GM20431 (cell line): ENCODE data around the gene ZNF195.
"Not testable (repeated sequence)": the region's sequence is repeated elsewhere in the genome, so short reads cannot be mapped to it uniquely, and the experiment has no call there.

Experiments used
- in situ Hi-C: fragments of 300-500 bp; cut with MseI, MboI; formaldehyde crosslinking; loops from one replicate; pipeline ENCODE4 v1.15.0; 2020; ENCODE audit warnings: low sequenced_read_pairs; ENCODE audit not compliant: unreplicated experiment

ZNF195 gene

GRCh38 chr11:3378426-3379423 lies at the start of gene ZNF195:
Gene ZNF195 (minus strand): TSS chr11:3379146. CDS start chr11:3379040, 106 bp downstream.
- in situ Hi-C loops, result no loop called here

DNA sequence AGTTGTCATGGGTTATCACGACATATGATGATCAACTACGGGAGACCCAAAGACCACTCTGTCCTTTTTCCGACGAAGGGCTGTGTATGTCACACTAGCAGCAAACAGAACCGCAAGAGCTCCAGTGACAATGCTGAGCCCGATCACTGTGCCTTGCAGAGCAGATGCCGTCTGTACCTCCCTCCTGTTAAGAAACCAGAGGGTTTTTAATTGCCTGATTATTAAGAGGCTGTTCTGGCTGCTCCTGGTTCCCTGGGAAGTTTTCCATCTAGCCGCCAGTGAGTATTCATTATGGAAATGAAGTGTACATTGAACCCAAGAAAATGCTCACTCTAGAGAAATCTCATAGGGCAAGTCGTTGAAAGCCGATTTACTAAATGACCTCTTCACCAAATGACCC lies 49.1 kb upstream of the ZNF195 start:
- in situ Hi-C loops, result not testable (repeated sequence)

DNA sequence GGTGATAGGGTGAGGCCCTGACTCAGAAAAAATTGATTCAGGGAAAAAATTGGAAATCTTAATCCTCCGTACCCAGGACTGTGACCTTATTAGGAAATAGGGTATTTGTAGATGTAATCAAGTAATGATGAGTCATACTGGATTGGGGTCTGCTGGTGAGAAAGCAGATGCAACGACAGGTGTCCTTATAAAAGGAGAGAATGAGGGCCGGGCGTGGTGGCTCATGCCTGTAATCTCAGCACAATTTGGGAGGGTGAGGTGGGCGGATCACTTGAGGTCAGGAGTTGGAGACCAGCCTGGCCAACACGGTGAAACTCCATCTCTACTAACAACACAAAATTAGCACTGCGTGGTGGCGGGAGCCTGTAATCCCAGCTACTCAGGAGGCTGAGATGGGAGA lies 47.6 kb upstream of the ZNF195 start:
- in situ Hi-C loops, result not testable (repeated sequence)

DNA sequence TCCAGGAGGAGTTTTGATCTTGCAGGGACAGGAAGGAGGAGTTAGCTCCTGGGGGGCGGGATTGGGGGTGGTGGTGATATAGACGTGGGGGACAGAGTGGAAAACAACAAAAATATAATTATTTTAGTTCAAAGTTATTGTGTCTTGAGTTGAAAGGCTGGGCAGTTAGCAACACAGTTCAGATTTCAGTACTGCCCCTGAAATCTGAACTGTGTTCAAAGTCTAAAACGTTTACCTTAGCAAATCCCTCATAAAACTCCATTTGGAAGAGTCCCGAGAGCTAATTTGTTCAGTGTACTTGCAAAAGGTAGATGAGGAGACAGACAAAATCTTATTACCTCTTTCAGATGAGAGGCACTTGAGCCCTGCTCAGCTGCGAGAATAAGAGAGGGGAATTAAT lies 45.0 kb upstream of the ZNF195 start:
- in situ Hi-C loops, result not testable (repeated sequence)

DNA sequence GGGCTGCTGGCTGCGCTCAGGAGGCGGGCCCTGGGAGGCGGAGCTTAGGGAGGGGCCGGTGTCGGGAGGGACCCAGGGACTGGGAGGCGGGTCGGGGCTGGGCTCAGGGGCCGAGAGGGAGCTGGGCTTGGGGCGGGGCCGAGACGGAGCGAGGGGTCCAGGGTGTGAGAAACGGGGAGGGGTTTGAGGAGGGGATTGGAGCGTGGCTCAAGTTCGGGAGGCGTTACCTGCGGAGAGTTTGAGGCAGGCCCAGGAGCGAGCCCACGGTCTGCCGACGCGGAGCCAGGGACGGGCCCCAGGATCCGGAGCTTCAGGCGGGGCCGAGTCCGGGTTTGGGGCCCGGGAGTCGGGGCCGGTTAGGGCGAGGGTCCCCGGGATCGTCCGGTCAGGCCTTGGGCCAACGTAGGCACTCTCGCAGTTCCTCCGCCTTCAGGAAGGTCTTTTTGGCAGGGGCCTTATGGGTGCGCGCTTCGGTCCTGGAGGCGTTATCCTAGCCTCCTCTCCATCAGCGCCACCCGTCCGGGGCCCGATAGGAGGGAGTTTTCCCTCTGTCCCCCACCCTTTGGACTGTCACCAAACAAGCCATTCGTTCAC lies 44.3 kb upstream of the ZNF195 start:
- in situ Hi-C loops, result not testable (repeated sequence)

DNA sequence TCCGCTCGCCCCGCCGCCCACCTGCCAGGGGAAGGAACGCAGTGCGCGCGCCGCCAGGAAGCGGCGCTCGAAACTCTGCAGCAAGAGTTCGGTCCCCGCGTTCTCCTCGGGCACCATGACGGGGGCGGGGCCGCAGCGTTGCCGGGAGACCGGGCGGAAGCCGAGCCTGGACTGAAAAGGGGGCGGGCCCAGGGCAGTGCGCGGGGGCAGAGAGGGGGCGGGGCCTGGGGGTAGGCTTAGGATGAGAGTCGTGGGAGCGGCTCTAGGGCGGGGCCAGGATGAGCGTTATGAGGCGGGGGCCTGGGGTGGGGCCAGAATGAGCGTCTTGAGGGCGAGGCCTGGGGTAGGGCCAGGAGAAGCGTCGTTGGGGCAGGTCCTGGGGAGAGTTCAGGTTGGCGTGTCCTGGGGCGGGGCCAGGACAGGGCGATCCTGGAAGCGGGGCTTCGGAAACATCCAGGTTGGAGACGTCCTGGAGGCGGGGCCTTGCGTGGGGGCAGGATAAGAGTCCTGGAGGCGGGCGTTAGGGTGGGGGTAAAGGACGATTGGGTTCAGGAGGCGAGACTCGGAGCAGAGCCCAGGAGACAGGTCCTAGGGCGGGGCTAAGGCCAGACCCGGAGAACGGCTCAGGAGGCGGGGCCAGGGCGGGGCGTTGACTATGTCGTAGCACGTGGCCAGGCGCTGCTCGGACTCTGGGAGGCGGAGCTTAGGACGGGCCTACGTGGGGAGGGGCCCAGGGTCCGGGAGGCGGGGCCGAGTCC lies 43.6 kb upstream of the ZNF195 start:
- in situ Hi-C loops, result not testable (repeated sequence)

GRCh38 chr11:3421608-3422379 lies 42.8 kb upstream of the ZNF195 start:
- in situ Hi-C loops, result not testable (repeated sequence)

DNA sequence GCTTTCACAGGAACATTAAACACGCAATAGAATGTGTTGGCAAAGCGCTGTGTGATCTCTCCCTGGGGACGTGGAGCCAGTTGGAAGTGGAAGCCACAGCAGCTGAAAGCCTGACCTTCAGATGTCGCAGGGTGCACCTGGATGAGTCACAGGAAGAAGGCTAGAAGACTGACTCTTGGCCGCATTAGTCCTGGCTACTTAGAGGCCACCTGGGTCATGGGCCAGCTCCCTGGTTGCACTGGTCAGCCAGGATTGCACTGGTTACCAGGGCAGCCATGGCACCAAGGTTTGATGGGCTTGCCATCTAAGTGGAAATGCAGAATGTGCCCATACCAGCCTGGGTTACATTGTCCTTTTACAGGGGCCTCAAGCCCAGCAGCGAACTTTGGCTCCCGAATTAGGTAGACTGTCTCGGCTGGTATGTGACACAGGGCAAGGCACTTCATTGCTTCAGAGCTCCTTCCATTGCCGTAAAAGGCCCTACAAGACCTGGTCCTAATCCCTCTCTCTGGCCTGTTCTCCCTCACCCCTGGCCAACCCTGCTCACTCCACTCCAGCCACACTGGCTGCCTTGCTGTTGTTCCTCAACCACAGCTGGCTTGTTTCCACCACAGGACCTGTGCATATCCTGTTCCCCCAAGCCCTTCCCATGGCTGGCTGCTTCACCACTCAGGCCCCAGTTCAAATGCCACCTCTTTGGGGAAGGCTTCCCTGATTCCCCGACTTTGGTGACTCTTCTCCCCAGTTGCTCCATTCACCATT lies 41.5 kb upstream of the ZNF195 start:
- in situ Hi-C loops, result not testable (repeated sequence)

GRCh38 chr11:3419496-3419895 lies 40.5 kb upstream of the ZNF195 start:
- in situ Hi-C loops, result not testable (repeated sequence)

GRCh38 chr11:3417047-3417446 lies 38.1 kb upstream of the ZNF195 start:
- in situ Hi-C loops, result not testable (repeated sequence)

DNA sequence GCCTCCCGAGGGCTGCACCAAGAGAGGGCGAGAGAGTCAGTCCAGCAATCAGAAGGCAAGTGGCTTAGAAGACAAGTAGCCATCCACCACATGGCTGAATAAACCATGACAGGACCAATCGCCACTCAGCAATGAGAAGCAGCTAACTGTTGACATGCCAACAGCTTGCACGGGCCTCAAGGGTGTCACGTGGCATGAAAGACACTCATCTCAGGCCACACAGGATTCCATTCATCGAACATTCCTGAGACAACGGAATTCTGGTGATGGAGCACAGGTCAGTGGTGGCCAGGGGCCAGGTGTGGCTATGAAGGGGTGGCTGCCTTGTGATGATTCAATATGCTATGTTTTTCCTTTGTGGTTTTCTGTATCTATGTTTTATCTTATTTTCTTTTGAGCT lies 36.4 kb upstream of the ZNF195 start:
- in situ Hi-C loops, result not testable (repeated sequence)

DNA sequence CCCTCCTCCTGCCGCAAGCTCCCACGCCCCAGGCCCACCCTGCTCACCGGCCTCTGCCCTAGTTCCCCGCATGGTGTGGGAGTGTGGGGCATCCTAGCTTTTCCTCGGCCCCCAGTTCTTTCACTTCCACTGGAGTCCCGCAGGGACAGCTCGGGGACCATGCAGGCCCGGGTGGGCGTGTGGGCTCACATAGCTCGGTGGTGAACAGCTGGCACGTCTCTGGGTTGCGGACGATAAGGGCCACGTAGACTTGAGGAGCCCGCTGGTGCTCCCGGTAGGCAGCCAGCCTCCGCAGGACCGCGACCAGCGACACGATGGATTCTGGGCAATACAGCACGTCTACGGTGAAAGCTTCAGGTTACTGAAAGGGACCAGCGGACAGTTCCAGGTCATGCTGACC lies 34.7 kb upstream of the ZNF195 start:
- in situ Hi-C loops, result not testable (repeated sequence)

DNA sequence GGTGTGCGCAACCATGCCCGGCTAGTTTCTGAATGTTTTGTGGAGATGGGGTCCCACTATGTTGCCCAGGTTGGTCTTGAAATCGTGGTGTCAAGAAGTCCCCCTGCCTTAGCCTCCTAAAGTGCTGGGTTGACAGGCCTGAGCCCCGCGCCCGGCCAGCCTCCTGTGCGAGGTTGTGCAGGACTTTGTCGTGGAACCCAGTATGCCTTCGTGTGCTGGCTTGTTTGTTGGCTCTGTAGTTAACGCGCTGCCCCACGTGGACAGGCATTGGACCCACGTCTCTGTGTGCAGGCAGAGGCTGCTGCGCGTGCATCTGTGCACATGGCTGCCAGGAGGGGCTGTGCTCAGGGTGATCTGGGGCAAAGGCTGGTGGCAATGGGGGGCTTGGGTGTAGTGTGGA lies 33.9 kb upstream of the ZNF195 start:
- in situ Hi-C loops, result no loop called here

DNA sequence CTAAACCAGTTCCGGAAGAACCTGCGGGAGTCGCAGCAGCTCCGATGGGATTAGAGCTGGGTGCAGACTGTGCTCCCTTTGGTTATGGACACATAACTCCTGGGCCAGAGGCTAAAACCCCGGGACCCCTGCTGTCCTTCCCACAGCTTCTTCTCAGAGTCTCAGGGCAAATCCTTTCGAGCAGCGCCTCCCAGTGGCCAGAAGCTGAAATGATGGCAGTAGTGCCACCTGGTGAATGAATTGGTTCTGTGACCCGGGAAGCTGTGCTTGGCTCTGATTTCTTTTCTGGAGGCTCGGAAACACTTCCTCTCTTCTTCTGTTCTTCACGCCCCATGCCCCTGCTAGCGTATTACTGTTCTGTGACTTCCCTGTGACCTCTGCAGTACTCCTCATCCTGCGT lies 29.8 kb upstream of the ZNF195 start:
- in situ Hi-C loops, result not testable (repeated sequence)

DNA sequence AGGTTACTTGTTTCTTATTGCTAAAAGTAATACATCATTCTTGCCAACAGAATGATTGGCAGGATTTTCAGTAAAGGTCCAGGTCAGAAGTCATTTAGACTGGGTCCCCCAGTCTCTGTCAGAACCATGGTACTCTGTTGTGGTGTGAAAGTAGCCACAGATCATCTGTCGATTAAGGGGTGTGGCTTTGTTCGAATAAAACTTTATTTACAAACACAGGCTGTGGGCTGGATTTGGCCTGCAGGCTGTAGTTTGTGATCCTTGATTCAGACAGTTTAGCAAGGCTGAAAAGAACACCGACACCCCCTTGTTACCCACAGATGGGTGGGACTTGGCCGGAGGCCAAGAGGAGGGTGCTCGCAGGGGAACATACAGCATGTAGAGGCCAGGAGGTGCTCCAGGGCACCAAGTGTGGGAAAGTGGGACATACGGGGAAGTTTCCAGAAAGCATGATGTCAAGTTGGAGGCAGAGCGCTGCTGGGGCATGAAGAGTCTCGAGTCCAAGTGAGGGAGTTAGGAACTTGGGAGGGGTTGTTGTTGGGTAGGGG lies 29.2 kb upstream of the ZNF195 start:
- in situ Hi-C loops, result not testable (repeated sequence)

DNA sequence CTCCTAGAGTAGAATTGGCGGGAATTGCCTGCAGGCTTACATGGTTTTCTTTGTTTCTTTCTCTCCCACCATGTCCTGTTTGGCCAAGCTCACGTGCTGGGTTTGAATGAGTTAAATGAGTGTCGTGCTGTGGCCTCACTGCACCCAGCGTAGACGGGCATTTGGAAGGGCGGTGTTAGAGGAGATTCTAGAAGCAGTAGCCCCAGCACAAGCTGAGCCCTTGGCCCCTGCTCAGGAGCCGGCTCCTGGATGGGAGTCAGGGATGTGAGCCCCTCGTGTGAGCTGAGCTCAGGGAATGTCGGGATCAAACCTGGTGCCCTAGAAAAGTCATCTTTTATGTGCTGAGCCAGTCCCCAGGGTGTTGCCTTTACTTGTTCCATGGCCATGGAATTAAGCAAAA lies 28.0 kb upstream of the ZNF195 start:
- in situ Hi-C loops, result not testable (repeated sequence)

GRCh38 chr11:3406223-3406875 lies 27.4 kb upstream of the ZNF195 start:
- in situ Hi-C loops, result not testable (repeated sequence)
